Dendritic cell treated with granulocyte-macrophage colony-stimulating factor and Interleukin-4, amounts not matched to agents 40 ng/mL and 50 ng/mL, for 4 days (primary cell): ENCODE results near the gene STAT1.

Source experiments
- H3K27ac Mint-ChIP-seq: one replicate; pipeline ENCODE4 v1.8.0; 2022; ENCODE audit warnings: mild to moderate bottlenecking, mixed read lengths
- H3K27me3 Mint-ChIP-seq: one replicate; pipeline ENCODE4 v1.8.0; 2022; ENCODE audit warnings: mild to moderate bottlenecking, mixed read lengths
- H3K36me3 Mint-ChIP-seq: one replicate; pipeline ENCODE4 v1.8.0; 2022; ENCODE audit warnings: low read depth, mixed read lengths
- H3K4me1 Mint-ChIP-seq: one replicate; pipeline ENCODE4 v1.8.0; 2022; ENCODE audit warnings: low read depth, mixed read lengths
- H3K4me3 Mint-ChIP-seq: one replicate; pipeline ENCODE4 v1.8.0; 2022; ENCODE audit warnings: mild to moderate bottlenecking, moderate library complexity, mixed read lengths
- H3K9me3 Mint-ChIP-seq: one replicate; pipeline ENCODE4 v1.8.0; 2022; ENCODE audit warnings: mixed read lengths
- intact Hi-C: fragments of 100-400 bp; cut with micrococcal nuclease; formaldehyde crosslinking; loops from one replicate; pipeline ENCODE4 v1.15.0; 2022

The STAT1 gene

DNA sequence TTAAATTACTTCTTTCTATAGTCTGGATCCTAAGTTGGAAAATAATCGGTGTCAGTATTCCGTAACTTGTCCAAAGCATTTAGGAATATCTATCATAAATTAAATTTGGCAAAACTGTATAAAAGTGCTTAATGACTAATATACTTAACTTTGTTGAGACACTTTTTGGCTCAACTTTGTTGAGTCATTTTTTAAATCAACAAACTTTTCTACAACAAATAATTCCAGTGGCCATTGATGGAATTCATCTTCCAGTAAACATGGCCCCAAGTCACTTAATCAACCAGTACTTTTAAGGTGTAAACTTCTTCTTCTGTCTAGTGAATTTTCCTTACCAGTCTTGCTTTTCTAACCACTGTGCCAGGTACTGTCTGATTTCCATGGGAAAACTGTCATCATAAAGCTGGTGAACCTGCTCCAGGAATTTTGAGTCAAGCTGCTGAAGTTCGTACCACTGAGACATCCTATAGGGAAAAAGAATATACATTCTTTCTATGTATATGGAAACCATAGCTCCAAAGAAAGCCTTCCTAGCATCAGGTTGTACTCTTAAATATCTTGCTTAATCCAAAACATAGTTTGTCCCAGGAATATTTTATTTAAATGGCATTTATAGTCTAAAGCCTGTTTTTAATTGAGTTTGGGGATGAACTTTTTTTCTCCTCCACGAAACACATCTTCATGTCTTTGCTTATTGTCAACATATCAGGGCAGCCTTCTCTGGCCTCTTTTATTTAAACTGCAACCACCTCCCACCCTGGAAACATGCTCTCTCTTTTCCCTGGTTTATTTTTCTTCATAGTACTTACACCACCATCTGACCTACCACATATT lies 4.2 kb downstream of the STAT1 start:
- Mint-ChIP-seq H3K4me3 (no peak overlapping the region), H3K9me3 (peaks cover 7% of the 10 kb centered on the region), H3K27ac (no peak overlapping the region), H3K36me3 (peaks cover 57% of the 10 kb centered on the region), H3K4me1 (peaks cover 18% of the 10 kb centered on the region), H3K27me3 (no peaks in the 10 kb centered on the region)
- intact Hi-C loops: loop anchor here (5.0 to 10.0 kb wide), 2 partner anchors 87 to 355 kb away; no protein-coding TSS in a partner anchor

DNA sequence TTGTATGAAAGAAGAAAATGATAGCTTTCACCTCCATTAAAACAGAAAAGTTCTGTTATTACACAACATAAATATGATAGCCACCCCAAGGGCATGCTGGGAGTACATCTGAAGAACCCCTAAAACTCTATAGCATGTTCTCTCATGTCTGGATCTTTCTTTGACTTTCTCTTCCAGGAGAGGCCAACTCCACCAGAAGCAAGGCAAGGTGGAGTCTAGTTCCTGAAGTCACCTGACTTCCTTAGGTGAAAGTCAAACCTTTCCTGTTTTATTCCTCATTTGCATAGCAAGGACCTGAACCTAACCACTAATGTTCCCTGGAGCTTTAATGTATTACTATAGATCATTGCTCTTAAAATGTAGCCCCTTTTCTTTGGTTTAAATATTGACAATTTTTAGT lies 5.7 kb downstream of the STAT1 start:
- no peak overlapping the region for H3K4me3 Mint-ChIP-seq
- intact Hi-C loops: loop anchor here (5.0 kb wide), 1 partner anchor 86 kb away; no protein-coding TSS in a partner anchor

DNA sequence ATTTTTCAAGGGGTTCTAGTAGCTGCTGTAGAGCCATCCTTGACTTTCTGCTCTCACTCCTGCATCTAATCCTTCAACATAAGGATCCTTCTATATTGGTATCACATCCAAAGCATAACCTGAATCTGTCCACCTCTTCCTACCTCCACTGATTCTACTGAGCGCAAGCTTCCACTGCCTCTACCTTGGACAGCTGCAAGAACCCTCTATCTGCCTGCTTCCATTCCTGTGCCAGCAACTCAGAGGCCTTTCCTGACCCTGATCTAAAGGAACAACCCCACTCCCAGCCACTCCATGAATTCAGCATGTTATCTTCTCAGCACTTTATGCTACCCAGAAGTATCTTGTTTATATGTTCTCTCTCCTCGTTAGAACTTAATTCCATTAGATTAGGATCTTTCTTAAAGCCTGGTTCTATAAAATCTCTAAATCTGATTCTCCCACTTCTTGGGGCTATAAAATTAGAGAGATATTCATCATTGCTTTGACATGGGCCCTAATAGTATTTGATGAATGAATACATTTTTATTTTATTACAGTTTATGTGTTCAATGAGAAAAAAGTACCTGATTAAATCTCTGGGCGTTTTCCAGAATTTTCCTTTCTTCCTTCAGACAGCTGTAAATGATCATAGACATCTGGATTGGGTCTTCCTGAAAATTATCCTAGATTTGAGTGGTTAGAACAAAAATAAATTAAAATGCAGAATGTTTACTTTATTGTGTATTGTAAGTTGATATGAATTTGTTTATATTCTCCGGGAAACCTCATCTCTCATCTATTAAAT lies 6.8 kb downstream of the STAT1 start:
- Mint-ChIP-seq H3K9me3 (peaks cover 22% of the 10 kb centered on the region), H3K27ac (no peak overlapping the region), H3K4me1 (peaks cover 18% of the 10 kb centered on the region), H3K27me3 (no peaks in the 10 kb centered on the region), H3K36me3 (peaks cover 82% of the 10 kb centered on the region), H3K4me3 (no peak overlapping the region)
- intact Hi-C loops: loop anchor here (5.0 kb wide), 1 partner anchor 85 kb away; no protein-coding TSS in a partner anchor

More for the DNA sequence above, 5.7 kb downstream of the STAT1 start:
- Mint-ChIP-seq H3K9me3 (peaks cover 19% of the 10 kb centered on the region), H3K27ac (no peak overlapping the region), H3K4me1 (peaks cover 18% of the 10 kb centered on the region), H3K27me3 (no peaks in the 10 kb centered on the region), H3K36me3 (peaks cover 71% of the 10 kb centered on the region)

DNA sequence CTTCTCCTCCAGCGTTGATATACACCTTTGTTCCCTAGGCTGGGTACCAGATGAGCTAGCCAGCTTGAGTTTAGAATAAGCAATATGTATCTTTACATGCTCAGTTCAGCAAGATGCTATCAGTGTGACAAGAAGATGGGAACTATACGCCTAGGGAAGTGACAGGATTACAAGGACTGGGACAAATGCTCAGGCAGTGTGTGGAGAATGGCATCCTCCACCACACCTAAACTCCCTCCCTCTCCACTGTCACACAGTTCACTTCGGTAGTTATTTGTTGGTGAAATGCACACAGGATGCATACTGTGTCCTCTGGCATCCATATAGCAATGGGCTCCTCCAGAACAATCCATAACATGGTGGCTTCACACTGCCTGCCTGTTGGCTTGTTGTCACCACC lies 7.7 kb downstream of the STAT1 start:
- peaks cover 91% of the 10 kb centered on the region for H3K36me3 Mint-ChIP-seq
- H3K4me1 Mint-ChIP-seq: peaks cover 11% of the 10 kb centered on the region
- no peak overlapping the region for H3K27ac Mint-ChIP-seq
- H3K4me3 Mint-ChIP-seq: no peak overlapping the region
- no peaks in the 10 kb centered on the region for H3K27me3 Mint-ChIP-seq
- H3K9me3 Mint-ChIP-seq: peaks cover 22% of the 10 kb centered on the region
- intact Hi-C loops: loop anchor here (5.0 kb wide), 1 partner anchor 84 kb away; no protein-coding TSS in a partner anchor

DNA sequence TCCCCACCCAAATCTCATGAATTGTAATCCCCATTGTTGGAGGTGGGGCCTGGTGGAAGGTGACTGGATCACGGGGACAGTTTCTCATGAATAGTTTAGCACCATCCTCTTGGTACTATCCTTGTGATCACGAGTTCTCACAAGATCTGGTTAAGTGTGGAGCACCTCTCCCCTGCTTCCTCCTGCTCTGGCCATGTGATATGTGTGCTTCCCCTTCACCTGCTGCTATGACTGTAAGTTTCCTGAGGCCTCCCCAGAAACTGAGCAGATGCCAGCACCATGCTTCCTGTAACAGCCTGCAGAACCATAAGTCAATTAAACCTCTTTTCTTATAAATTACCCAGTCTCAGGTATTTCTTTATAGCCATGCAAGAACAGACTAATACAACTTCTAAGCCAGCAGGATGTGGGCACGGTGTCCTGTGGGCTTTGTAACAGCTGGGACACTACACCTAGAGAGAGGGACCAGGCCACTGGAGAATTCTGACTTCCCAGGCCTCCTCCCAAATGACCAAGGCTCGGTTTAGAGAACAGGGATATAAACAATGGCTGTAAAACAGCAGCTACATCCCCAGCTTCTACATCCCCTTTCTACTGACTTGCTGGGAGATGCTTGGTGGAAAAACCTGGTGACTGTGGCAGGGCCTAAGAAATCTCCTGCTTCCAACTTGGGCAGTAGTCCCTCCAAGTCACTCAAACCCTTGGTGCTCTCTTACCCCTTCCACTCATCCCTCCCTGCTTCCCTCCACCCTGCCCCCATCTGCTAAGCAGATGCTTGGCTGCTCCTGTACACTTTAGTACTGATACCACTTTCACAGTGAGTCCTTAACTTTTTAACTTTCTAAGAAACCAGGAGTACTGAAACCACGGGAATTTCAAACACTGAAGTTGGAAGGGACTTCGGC lies 10.3 kb downstream of the STAT1 start:
- peaks cover 22% of the 10 kb centered on the region for H3K9me3 Mint-ChIP-seq
- peak overlapping the region; percentile 18 for H3K27ac Mint-ChIP-seq
- peaks cover 100% of the 10 kb centered on the region for H3K36me3 Mint-ChIP-seq
- no peak overlapping the region for H3K4me3 Mint-ChIP-seq
- no peaks in the 10 kb centered on the region for H3K4me1 Mint-ChIP-seq
- H3K27me3 Mint-ChIP-seq: no peaks in the 10 kb centered on the region
- intact Hi-C loops: no loop called here

DNA sequence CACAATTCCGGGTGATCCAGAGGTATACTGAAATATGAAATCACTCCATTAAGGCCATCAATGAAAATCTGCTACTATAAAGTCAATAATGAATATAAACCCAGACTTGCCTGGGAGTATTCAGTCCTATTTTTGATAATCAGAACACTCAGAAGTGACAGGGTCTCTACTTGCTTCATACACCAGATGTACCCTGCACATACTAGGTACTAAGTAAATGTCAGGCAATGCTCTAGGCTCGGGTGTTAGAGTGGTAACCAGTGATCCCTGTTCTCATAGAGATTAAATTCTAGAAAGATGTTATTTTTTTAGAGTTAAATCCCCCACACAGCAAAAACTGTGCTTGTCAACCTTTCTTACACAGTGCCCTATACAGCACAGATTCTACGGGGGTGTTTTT lies 12.3 kb downstream of the STAT1 start:
- H3K27me3 Mint-ChIP-seq: no peaks in the 10 kb centered on the region
- H3K4me3 Mint-ChIP-seq: no peak overlapping the region
- intact Hi-C loops: no loop called here
- H3K36me3 Mint-ChIP-seq: peaks cover 100% of the 10 kb centered on the region
- peaks cover 22% of the 10 kb centered on the region for H3K9me3 Mint-ChIP-seq
- H3K4me1 Mint-ChIP-seq: peaks cover 13% of the 10 kb centered on the region
- H3K27ac Mint-ChIP-seq: no peak overlapping the region

DNA sequence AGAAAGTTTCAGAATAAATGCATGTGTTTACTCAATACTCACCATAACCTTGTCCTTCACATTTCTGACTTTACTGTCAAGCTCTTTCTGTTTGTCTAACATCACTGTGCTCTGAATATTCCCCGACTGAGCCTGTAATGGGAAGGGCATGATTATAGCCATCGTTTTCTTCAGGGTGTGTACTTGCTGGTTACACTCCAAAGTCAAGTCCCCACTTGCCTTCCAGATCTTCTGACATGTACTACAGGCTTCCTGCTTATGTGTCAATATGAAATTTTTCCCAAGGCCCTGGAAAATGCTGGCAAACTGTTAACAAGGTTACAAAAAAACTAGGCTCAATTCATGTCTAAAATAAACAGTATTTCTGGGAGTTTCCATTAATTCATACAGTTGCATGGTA lies 12.9 kb downstream of the STAT1 start:
- no peaks in the 10 kb centered on the region for H3K27me3 Mint-ChIP-seq
- H3K4me3 Mint-ChIP-seq: no peak overlapping the region
- H3K4me1 Mint-ChIP-seq: peaks cover 19% of the 10 kb centered on the region
- H3K36me3 Mint-ChIP-seq: peaks cover 100% of the 10 kb centered on the region
- intact Hi-C loops: no loop called here
- peaks cover 22% of the 10 kb centered on the region for H3K9me3 Mint-ChIP-seq
- H3K27ac Mint-ChIP-seq: peak overlapping the region; percentile 39

DNA sequence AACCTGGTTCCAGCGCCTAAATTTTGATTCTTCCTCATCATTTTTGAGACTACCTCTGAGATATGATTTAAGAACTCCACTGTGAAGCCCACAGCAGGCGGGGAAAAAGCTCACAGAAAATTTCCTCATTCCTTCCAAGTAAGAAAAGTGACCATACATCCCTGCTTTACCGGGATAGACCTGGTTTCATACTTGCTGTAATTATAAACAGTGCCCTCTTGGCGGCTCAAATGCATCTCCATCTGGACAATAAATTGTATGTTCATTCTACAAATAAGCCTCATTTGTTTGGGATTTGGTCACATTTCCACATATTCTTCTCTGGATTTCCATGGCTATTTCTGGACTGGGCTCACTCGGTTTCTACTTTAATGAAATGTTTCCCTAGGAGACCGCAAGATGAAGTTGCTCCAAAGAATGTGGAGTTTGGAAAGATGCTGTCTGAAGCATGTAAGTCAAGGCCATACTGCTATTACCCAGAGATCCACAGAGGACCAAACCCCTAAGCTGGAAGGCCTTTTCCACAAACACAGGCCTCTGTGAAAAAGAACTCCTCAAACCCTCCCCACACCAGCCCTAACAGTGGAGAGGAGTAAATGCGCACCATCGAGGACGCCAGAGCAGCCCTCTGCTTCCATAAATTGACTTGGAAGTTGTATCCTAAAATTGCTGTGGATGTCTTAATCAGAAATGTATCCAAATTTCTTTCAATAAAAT lies 13.9 kb downstream of the STAT1 start:
- Mint-ChIP-seq H3K27ac (no peak overlapping the region), H3K27me3 (no peaks in the 10 kb centered on the region), H3K9me3 (peaks cover 18% of the 10 kb centered on the region), H3K4me3 (no peak overlapping the region), H3K36me3 (peaks cover 100% of the 10 kb centered on the region), H3K4me1 (peaks cover 29% of the 10 kb centered on the region)
- intact Hi-C loops: no loop called here

DNA sequence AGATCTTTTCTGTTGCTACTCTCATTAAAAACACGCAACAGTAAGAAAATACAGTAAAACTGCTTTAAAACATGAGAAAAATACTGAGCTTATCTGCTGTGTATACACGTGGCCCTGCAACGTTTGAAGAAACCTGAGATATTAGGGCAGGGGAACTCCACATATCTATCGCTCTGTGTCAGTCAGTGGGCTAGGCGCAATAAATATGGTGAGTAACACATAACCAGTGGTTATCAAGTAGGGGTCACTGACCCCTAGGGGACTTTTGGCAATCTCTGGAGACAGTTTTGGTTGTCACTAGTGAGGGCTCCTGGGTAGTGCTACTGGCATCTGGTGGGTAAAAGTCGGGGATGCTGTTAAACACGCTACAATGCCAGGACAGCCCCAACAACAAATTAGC lies 14.9 kb downstream of the STAT1 start:
- H3K27me3 Mint-ChIP-seq: no peaks in the 10 kb centered on the region
- H3K4me3 Mint-ChIP-seq: no peak overlapping the region
- H3K27ac Mint-ChIP-seq: no peak overlapping the region
- intact Hi-C loops: no loop called here
- H3K9me3 Mint-ChIP-seq: peaks cover 10% of the 10 kb centered on the region
- H3K4me1 Mint-ChIP-seq: peaks cover 31% of the 10 kb centered on the region
- H3K36me3 Mint-ChIP-seq: peaks cover 100% of the 10 kb centered on the region

DNA sequence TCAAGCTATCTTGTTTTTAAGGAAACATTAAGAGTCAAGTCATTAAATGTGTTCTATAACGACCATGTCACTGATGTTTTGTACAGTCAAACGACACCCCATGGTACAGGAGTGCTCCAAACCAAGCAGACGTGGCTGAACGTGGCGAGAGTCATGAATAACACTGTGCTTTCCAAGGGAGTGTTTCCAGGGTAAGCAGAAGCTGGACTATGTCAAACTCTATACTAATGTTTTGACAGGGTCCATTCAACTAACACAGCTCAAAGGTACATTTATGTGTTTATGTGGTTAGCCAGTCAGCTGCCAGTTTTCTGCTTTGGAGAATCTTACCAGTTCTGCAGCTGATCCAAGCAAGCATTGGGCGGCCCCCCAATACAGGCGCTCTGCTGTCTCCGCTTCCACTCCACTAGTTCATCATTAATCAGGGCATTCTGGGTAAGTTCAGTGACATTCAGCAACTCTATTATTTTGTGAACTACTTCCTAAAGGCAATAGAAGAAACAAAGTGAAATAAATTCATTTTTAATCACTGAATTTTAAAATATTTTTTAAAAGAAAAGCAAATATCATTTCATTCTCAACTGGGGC lies 16.4 kb downstream of the STAT1 start:
- peaks cover 100% of the 10 kb centered on the region for H3K36me3 Mint-ChIP-seq
- intact Hi-C loops: no loop called here
- H3K4me3 Mint-ChIP-seq: no peak overlapping the region
- peaks cover 31% of the 10 kb centered on the region for H3K4me1 Mint-ChIP-seq
- no peaks in the 10 kb centered on the region for H3K9me3 Mint-ChIP-seq
- no peaks in the 10 kb centered on the region for H3K27me3 Mint-ChIP-seq
- H3K27ac Mint-ChIP-seq: peak overlapping the region; percentile 54

DNA sequence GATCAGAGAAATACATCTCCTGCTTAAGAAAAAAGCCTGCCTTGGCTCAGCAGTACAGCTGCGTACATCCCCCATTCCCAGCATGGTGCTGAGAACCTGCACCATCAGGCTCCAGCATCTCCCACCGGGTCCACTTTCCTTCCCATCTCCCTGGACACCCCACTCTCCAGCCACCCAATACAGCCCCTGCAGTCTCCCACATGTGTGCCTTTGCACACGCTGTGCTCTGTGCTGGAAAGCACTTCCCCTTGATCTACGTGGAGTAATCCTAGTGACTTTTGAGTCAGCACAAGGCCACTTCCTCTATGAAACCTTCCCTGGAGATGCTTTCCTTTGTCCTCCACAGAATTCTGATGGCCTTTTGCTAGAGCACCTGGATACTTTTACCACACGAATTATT lies 17.0 kb downstream of the STAT1 start:
- intact Hi-C loops: no loop called here
- Mint-ChIP-seq H3K9me3 (no peaks in the 10 kb centered on the region), H3K4me1 (peaks cover 31% of the 10 kb centered on the region)

DNA sequence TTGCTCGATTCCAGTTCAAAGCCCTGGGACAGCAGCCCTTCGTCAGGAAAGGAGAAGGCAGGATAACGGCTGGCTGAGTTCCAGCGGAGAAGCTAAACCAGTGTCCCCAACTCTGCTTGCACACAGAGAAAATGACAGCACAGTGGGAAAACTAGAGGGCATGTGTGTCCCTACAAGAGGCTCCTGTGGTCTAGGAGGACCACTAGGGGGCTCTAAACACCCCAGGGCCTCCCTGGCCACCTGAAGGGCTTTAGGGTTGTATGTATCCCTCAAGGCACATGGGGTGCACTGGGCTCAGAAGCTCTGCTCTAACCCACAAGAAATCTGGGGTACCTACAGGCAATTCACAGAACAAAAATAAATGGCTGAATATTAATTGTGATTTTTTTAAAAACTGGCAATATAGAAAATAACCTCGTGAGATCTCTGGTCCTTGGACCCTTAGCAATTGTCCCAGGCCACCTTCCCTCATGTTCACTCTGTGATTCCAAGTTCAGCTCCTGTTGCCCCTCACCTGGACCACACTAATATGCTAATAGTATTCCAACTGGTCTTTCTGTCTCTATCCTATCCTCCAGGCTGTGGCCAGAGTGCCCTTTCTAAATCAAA lies 17.5 kb downstream of the STAT1 start:
- peak overlapping the region; percentile 67 for H3K27ac Mint-ChIP-seq
- peaks cover 100% of the 10 kb centered on the region for H3K36me3 Mint-ChIP-seq
- intact Hi-C loops: no loop called here
- no peaks in the 10 kb centered on the region for H3K9me3 Mint-ChIP-seq
- peaks cover 31% of the 10 kb centered on the region for H3K4me1 Mint-ChIP-seq
- no peak overlapping the region for H3K4me3 Mint-ChIP-seq
- H3K27me3 Mint-ChIP-seq: no peaks in the 10 kb centered on the region

More for the DNA sequence above, 17.0 kb downstream of the STAT1 start:
- no peaks in the 10 kb centered on the region for H3K27me3 Mint-ChIP-seq
- no peak overlapping the region for H3K4me3 Mint-ChIP-seq
- peak overlapping the region; percentile 54 for H3K27ac Mint-ChIP-seq
- H3K36me3 Mint-ChIP-seq: peaks cover 100% of the 10 kb centered on the region
